Measurements from ENCODE around the gene TTLL5.

GRCh38 chr14:75769047-75769685, 108.1 kb downstream of the TTLL5 start:
- no peak for TF ChIP-seq POLR2A (IDR thresholded peaks at IDR 0.05)
- no peak for TF ChIP-seq CTCF (IDR thresholded peaks at IDR 0.05)
